ENCODE measurements around the gene CAMK2D. TPM values are rescaled to one million over a fixed set of nuclear protein-coding genes. Genes with fewer than 3 reads are reported as not detected.

The CAMK2D gene
- total RNA-seq, 1 donor from 2014 or later, result 214 TPM

GRCh38 chr4:113496698-113497097 is 264.8 kb downstream of the CAMK2D start:
- ATAC-seq, result no peak
- no peak for DNase-seq (ENCODE audit: missing footprints)
- intact Hi-C loops (cut with DNase I), result no loop called here

GRCh38 chr4:113495790-113496189 is 265.7 kb downstream of the CAMK2D start:
- intact Hi-C loops (cut with DNase I), result no loop called here
- DNase-seq (ENCODE audit: missing footprints) (no peak), ATAC-seq (no peak)

- no peak for DNase-seq (ENCODE audit: missing footprints)
- ATAC-seq, result no peak
- intact Hi-C loops (cut with DNase I), result no loop called here
Measured at GRCh38 chr4:113483131-113483530, 278.4 kb downstream of the CAMK2D start.

- intact Hi-C loops (cut with DNase I), result no loop called here
- no peak for ATAC-seq
- DNase-seq (ENCODE audit: missing footprints), result no peak
Measured at GRCh38 chr4:113482325-113482724, 279.2 kb downstream of the CAMK2D start.

GRCh38 chr4:113481820-113482219 is 279.7 kb downstream of the CAMK2D start:
- no peak for DNase-seq (ENCODE audit: missing footprints)

GRCh38 chr4:113480109-113480508 is 281.4 kb downstream of the CAMK2D start:
- ATAC-seq (no peak), DNase-seq (ENCODE audit: missing footprints) (no peak)
- intact Hi-C loops (cut with DNase I), result no loop called here

More at GRCh38 chr4:113481820-113482219, 279.7 kb downstream of the CAMK2D start:
- ATAC-seq, result peak; percentile 72
- intact Hi-C loops (cut with DNase I), result no loop called here

GRCh38 chr4:113478032-113478431 is 283.5 kb downstream of the CAMK2D start:
- ATAC-seq (no peak), DNase-seq (ENCODE audit: missing footprints) (no peak)
- intact Hi-C loops (cut with DNase I), result no loop called here

- no peak for ATAC-seq
- DNase-seq (ENCODE audit: missing footprints), result no peak
- intact Hi-C loops (cut with DNase I), result no loop called here
Measured at GRCh38 chr4:113476800-113477199, 284.7 kb downstream of the CAMK2D start.

- intact Hi-C loops (cut with DNase I), result no loop called here
- DNase-seq (ENCODE audit: missing footprints), result no peak
- no peak for ATAC-seq
Measured at GRCh38 chr4:113474017-113474416, 287.5 kb downstream of the CAMK2D start.

- DNase-seq (ENCODE audit: missing footprints), result no peak
- intact Hi-C loops (cut with DNase I), result loop anchor here (1.0 kb wide), 1 partner anchor 289 kb away; no protein-coding TSS in a partner anchor
- ATAC-seq, result no peak
Measured at GRCh38 chr4:113472864-113473263, 288.7 kb downstream of the CAMK2D start.

GRCh38 chr4:113471146-113471860 is 290.2 kb downstream of the CAMK2D start:
- ATAC-seq (no peak), DNase-seq (ENCODE audit: missing footprints) (no peak)
- intact Hi-C loops (cut with DNase I), result no loop called here

- DNase-seq (ENCODE audit: missing footprints) (no peak), ATAC-seq (no peak)
- intact Hi-C loops (cut with DNase I), result loop anchor here (2.0 kb wide), 1 partner anchor 291 kb away; the partner anchor contains the start of gene CAMK2D
Measured at GRCh38 chr4:113469926-113470325, 291.6 kb downstream of the CAMK2D start.

GRCh38 chr4:113469023-113469390 is 292.5 kb downstream of the CAMK2D start:
- DNase-seq (ENCODE audit: missing footprints) (no peak), ATAC-seq (no peak)
- intact Hi-C loops (cut with DNase I), result loop anchor here (2.0 kb wide), 1 partner anchor 292 kb away; the partner anchor contains the start of gene CAMK2D

- peak; percentile 95 for ATAC-seq
- peak; percentile 67 for DNase-seq (ENCODE audit: missing footprints)
- intact Hi-C loops (cut with DNase I), result loop anchor here (2.0 kb wide), 1 partner anchor 292 kb away; the partner anchor contains the start of gene CAMK2D
Measured at GRCh38 chr4:113468165-113469022, 293.1 kb downstream of the CAMK2D start.

- intact Hi-C loops (cut with DNase I), result no loop called here
- ATAC-seq, result peak; percentile 39
- DNase-seq (ENCODE audit: missing footprints), result no peak
Measured at GRCh38 chr4:113467581-113467980, 294.0 kb downstream of the CAMK2D start.

GRCh38 chr4:113462286-113462685 is 299.3 kb downstream of the CAMK2D start:
- ATAC-seq (no peak), DNase-seq (ENCODE audit: missing footprints) (no peak)
- intact Hi-C loops (cut with DNase I), result no loop called here

GRCh38 chr4:113461281-113461680 is 300.3 kb downstream of the CAMK2D start:
- ATAC-seq (no peak), DNase-seq (ENCODE audit: missing footprints) (no peak)
- intact Hi-C loops (cut with DNase I), result no loop called here

GRCh38 chr4:113457886-113458285 is 303.7 kb downstream of the CAMK2D start:
- no peak for ATAC-seq
- intact Hi-C loops (cut with DNase I), result loop anchor here (10.0 kb wide), 1 partner anchor 47 kb away; no protein-coding TSS in a partner anchor
- no peak for DNase-seq (ENCODE audit: missing footprints)

- intact Hi-C loops (cut with DNase I), result loop anchor here (10.0 kb wide), 1 partner anchor 48 kb away; no protein-coding TSS in a partner anchor
- no peak for ATAC-seq
- no peak for DNase-seq (ENCODE audit: missing footprints)
Measured at GRCh38 chr4:113457121-113457520, 304.4 kb downstream of the CAMK2D start.

- DNase-seq (ENCODE audit: missing footprints) (no peak), ATAC-seq (no peak)
- intact Hi-C loops (cut with DNase I), result loop anchor here (10.0 kb wide), 1 partner anchor 50 kb away; no protein-coding TSS in a partner anchor
Measured at GRCh38 chr4:113455061-113455460, 306.5 kb downstream of the CAMK2D start.

All from Right ventricle myocardium inferior (tissue), 1 donor.